ENCODE results near the gene CABLES1. TPM values are rescaled to one million over a fixed set of nuclear protein-coding genes. Genes with fewer than 3 reads are reported as not detected.

Gene CABLES1
- total RNA-seq, 1 donor from 2014 or later = 18.3 TPM

GRCh38 chr18:23194155-23194996, 59.1 kb downstream of the CABLES1 start:
- no peak for DNase-seq (ENCODE audit: low spot score)

- peak; percentile 48 for DNase-seq (ENCODE audit: low spot score)
These were observed 60.0 kb downstream of the CABLES1 start for GRCh38 chr18:23194997-23195957.

GRCh38 chr18:23196119-23197007, 61.1 kb downstream of the CABLES1 start:
- DNase-seq (ENCODE audit: low spot score) = no peak

- no peak for DNase-seq (ENCODE audit: low spot score)
These were observed 63.0 kb downstream of the CABLES1 start for GRCh38 chr18:23198217-23198845.

- DNase-seq (ENCODE audit: low spot score) = no peak
These were observed 65.5 kb downstream of the CABLES1 start for GRCh38 chr18:23200756-23201155.

GRCh38 chr18:23201741-23202140, 66.5 kb downstream of the CABLES1 start:
- DNase-seq (ENCODE audit: low spot score) = no peak

GRCh38 chr18:23203891-23204432, 68.7 kb downstream of the CABLES1 start:
- DNase-seq (ENCODE audit: low spot score) = no peak

- no peak for DNase-seq (ENCODE audit: low spot score)
These were observed 69.4 kb downstream of the CABLES1 start for GRCh38 chr18:23204589-23205235.

- no peak for DNase-seq (ENCODE audit: low spot score)
These were observed 70.7 kb downstream of the CABLES1 start for GRCh38 chr18:23205980-23206379.

- DNase-seq (ENCODE audit: low spot score) = no peak
These were observed 72.1 kb downstream of the CABLES1 start for GRCh38 chr18:23207191-23207955.

GRCh38 chr18:23207994-23208393, 72.7 kb downstream of the CABLES1 start:
- DNase-seq (ENCODE audit: low spot score) = no peak

GRCh38 chr18:23208600-23208999, 73.3 kb downstream of the CABLES1 start:
- DNase-seq (ENCODE audit: low spot score) = no peak

GRCh38 chr18:23209031-23209430, 73.7 kb downstream of the CABLES1 start:
- no peak for DNase-seq (ENCODE audit: low spot score)

GRCh38 chr18:23209796-23210195, 74.5 kb downstream of the CABLES1 start:
- no peak for DNase-seq (ENCODE audit: low spot score)

- DNase-seq (ENCODE audit: low spot score) = no peak
These were observed 75.2 kb downstream of the CABLES1 start for GRCh38 chr18:23210526-23210925.

- no peak for DNase-seq (ENCODE audit: low spot score)
These were observed 75.9 kb downstream of the CABLES1 start for GRCh38 chr18:23211146-23211545.

- DNase-seq (ENCODE audit: low spot score) = no peak
These were observed 76.9 kb downstream of the CABLES1 start for GRCh38 chr18:23212161-23212560.

- no peak for DNase-seq (ENCODE audit: low spot score)
These were observed 77.9 kb downstream of the CABLES1 start for GRCh38 chr18:23213200-23213599.

- no peak for DNase-seq (ENCODE audit: low spot score)
These were observed 82.5 kb downstream of the CABLES1 start for GRCh38 chr18:23217781-23218180.

All from umbilical cord (tissue), 2 donors.